ENCODE data around the gene MCHR1.
"Not testable (repeated sequence)": the region's sequence is repeated elsewhere in the genome, so short reads cannot be mapped to it uniquely, and the experiment has no call there.

DNA sequence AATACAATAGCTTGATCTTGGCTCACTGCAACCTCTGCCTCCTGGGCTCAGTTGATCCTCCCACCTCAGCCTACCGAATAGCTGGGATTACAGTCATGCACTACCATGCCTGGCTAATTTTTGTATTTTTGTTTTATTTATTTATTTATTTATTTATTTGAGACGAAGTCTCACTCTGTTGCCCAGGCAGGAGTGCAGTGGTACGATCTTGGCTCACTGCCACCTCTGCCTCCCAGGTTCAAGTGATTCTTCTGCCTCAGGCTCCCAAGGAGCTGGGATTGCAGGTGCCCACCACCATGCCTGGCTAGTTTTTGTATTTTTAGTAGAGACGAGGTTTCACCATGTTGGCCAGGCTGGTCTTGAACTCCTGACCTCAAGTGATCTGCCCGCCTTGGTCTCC lies 38.4 kb downstream of the MCHR1 start:
- TF ChIP-seq CTCF, POLR2A (IDR thresholded peaks at IDR 0.05): not testable (repeated sequence)
